Cardiac muscle cell (in vitro differentiated cells and primary cell): ENCODE results near the gene TTC28. TPM values are rescaled to one million over a fixed set of nuclear protein-coding genes. Genes with fewer than 3 reads are reported as not detected.
"Not testable (repeated sequence)": the region's sequence is repeated elsewhere in the genome, so short reads cannot be mapped to it uniquely, and the experiment has no call there.

ENCODE experiments used
- DNase-seq, 2 donors: peaks; one replicate each; pipeline versions ENCODE4 v3.0.0 to v3.0.0-alpha.2; 2010 to 2017; ENCODE audit warnings: low read depth in 1 of 2, low spot score in 1 of 2
- H3K27ac ChIP-seq: fragments of 200-600 bp; sonication (generic); 2 replicates; pipeline ENCODE4 v1.5.1; 2016
- H3K27me3 ChIP-seq: fragments of 200-600 bp; sonication (generic); 2 replicates; pipeline ENCODE4 v1.6.0; 2016; ENCODE audit warnings: control low read depth
- H3K36me3 ChIP-seq: fragments of 200-600 bp; sonication (generic); 2 replicates; pipeline ENCODE4 v1.5.1; 2016; ENCODE audit warnings: control low read depth
- H3K4me1 ChIP-seq: fragments of 200-600 bp; sonication (generic); 2 replicates; pipeline ENCODE4 v1.8.1; 2017; ENCODE audit warnings: low read depth, mild to moderate bottlenecking, mixed run types
- H3K4me3 ChIP-seq: fragments of 200-600 bp; sonication (generic); 2 replicates; pipeline ENCODE4 v1.5.1; 2016; ENCODE audit warnings: mild to moderate bottlenecking
- H3K9me3 ChIP-seq: fragments of 200-600 bp; sonication (generic); 2 replicates; pipeline ENCODE4 v1.5.1; 2017; ENCODE audit warnings: low read depth, mild to moderate bottlenecking, control low read depth
- polyA plus RNA-seq: library from polyadenylated mRNA; unstranded; fragments of >200 nt; fragmentation: Nextera tagmentation; extraction: Ambion mirVana; gene quantifications from 2 replicates; pipeline ENCODE4 v1.2.1, GENCODE V29; 2016
- total RNA-seq: library from RNA; depleted of rRNA; stranded (reverse); fragments of >200 nt; gene quantifications from 2 replicates; pipeline ENCODE4 v1.2.3, GENCODE V29; 2016
- TF ChIP-seq, protein P1 (sequence below): IDR thresholded peaks from 2 replicates; pipeline ENCODE4 v1.5.1; 2012; ENCODE audit warnings: low read depth, mild to moderate bottlenecking, low read length

Gene TTC28
- total and polyA plus RNA-seq, 2 experiments from 2014 or later, result 27.3 to 109 TPM

- no peak for DNase-seq
- H3K36me3 ChIP-seq, result no peaks in the 10 kb centered on the region
- TF ChIP-seq, protein P1, sequence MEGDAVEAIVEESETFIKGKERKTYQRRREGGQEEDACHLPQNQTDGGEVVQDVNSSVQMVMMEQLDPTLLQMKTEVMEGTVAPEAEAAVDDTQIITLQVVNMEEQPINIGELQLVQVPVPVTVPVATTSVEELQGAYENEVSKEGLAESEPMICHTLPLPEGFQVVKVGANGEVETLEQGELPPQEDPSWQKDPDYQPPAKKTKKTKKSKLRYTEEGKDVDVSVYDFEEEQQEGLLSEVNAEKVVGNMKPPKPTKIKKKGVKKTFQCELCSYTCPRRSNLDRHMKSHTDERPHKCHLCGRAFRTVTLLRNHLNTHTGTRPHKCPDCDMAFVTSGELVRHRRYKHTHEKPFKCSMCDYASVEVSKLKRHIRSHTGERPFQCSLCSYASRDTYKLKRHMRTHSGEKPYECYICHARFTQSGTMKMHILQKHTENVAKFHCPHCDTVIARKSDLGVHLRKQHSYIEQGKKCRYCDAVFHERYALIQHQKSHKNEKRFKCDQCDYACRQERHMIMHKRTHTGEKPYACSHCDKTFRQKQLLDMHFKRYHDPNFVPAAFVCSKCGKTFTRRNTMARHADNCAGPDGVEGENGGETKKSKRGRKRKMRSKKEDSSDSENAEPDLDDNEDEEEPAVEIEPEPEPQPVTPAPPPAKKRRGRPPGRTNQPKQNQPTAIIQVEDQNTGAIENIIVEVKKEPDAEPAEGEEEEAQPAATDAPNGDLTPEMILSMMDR, result no peak
- H3K4me1 ChIP-seq, result peaks cover 4% of the 10 kb centered on the region
- no peak overlapping the region for H3K27ac ChIP-seq
- no peaks in the 10 kb centered on the region for H3K27me3 ChIP-seq
- no peaks in the 10 kb centered on the region for H3K9me3 ChIP-seq
- H3K4me3 ChIP-seq, result no peak overlapping the region
These were observed 98.6 kb downstream of the TTC28 start for GRCh38 chr22:28581016-28581415.

DNA sequence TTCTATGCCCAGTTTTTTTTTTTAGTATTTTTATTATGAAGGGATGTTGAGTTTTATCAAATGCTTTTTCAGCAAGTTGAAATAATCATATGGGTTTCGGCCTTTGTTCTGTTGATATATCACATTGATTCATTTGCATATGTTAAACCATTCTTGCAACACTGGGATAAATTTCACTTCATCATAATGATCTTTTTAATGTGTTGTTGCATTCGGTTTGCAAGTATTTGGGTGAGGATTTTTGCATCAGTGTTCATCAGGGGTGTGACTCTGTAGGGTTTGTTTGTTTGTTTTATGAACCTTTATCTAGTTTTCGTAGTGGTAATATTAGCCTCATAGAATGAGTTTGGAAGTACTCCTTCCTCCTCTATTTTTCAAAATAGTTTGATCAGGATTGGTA is 103.5 kb downstream of the TTC28 start:
- no peaks in the 10 kb centered on the region for H3K4me1 ChIP-seq

GRCh38 chr22:28574159-28574788 is 105.4 kb downstream of the TTC28 start:
- Histone ChIP-seq H3K27ac (no peak overlapping the region), H3K4me1 (no peaks in the 10 kb centered on the region), H3K27me3 (no peaks in the 10 kb centered on the region), H3K36me3 (no peaks in the 10 kb centered on the region), H3K9me3 (no peaks in the 10 kb centered on the region), H3K4me3 (no peak overlapping the region)
- DNase-seq, result no peak
- TF ChIP-seq, protein P1, result no peak

More for the DNA sequence above, 103.5 kb downstream of the TTC28 start:
- Histone ChIP-seq H3K4me3 (no peak overlapping the region), H3K27ac (no peak overlapping the region), H3K36me3 (no peaks in the 10 kb centered on the region), H3K27me3 (no peaks in the 10 kb centered on the region), H3K9me3 (no peaks in the 10 kb centered on the region)
- TF ChIP-seq, protein P1, result no peak
- DNase-seq, result no peak

DNA sequence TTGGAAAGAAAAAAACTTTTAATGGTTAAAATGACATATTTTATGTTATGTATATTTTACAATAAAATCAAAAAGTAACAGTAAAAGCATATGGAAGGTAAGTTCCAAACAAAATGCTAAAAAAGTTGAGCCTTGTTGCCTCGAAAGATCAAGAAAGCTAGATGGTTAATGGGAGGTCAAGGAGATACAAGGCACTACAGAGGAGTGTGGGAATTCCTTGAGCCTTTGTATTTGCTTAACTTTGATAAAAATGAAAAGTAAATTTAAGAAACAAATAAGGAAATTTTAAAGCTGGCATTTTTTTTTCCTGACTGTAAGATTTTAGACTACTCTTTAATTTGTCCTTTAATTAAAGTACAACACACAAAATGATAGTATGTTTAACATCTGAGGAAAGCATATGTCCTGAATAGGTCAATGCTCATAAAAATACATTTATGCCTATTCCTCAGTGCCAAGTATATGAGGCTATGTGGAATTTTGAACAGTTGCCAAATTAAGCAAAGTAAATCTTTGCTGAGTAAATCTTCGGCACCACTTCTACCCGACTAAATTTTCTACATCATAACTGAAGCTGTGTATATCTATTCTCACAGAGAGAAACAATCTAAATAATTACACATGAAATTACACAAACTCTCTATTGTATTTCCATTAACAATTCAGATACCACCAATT is 108.8 kb downstream of the TTC28 start:
- TF ChIP-seq, protein P1, result no peak
- peak in 1 of 2 donors; percentile 49 for DNase-seq
- H3K4me1 ChIP-seq, result no peaks in the 10 kb centered on the region
- no peaks in the 10 kb centered on the region for H3K9me3 ChIP-seq
- no peak overlapping the region for H3K4me3 ChIP-seq
- no peaks in the 10 kb centered on the region for H3K27me3 ChIP-seq
- H3K36me3 ChIP-seq, result no peaks in the 10 kb centered on the region
- H3K27ac ChIP-seq, result no peak overlapping the region

GRCh38 chr22:28568974-28569373 is 110.7 kb downstream of the TTC28 start:
- H3K4me3 ChIP-seq, H3K4me1 ChIP-seq, H3K27ac ChIP-seq, H3K36me3 ChIP-seq, H3K9me3 ChIP-seq, H3K27me3 ChIP-seq, DNase-seq: not testable (repeated sequence)

DNA sequence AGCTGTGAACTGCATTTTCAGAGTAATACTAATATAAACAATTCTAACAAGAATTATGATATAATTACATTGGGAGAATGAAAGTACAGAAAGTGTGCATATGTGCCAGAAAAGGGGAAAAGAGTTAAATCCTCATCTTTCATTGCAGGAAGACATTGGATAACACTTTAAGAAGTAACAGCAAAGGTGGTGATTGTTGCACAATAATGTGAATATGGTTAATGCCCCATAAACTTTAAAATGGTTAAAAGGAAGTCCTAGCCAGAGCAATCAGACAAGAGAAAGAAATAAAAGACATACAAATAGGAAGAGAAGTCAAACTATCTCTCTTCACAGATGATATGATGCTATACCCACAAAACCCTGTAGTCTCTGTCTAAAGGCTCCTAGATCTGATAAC is 111.5 kb downstream of the TTC28 start:
- Histone ChIP-seq H3K4me1 (no peaks in the 10 kb centered on the region), H3K27me3 (no peaks in the 10 kb centered on the region)
- DNase-seq, result no peak

DNA sequence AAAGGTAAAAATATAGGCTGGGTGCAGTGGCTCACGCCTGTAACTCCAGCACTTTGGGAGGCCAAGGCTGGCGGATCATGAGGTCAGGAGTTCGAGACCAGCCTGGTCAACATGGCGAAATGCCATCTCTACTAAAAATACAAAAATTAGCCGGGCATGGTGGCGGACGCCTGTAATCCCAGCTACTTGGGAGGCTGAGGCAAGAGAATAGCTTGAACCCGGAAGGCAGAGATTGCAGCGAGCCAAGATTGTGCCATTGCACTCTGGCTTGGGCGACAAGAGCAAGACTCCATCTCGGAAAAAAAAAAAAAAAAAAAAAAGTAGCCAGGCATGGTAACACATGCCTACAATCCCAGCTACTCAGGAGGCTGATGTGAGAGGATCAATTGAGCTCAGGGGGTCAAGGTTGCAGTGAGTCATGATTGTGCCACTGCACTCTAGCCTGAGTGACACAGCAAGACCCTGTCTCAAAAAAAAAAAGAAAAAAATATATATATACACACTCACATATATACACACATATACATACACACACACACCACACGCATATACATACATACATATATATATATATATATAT is 112.6 kb downstream of the TTC28 start:
- not testable (repeated sequence) for H3K27ac ChIP-seq, H3K36me3 ChIP-seq, H3K9me3 ChIP-seq, H3K27me3 ChIP-seq, H3K4me1 ChIP-seq, H3K4me3 ChIP-seq, DNase-seq

More for the DNA sequence above, 111.5 kb downstream of the TTC28 start:
- H3K36me3 ChIP-seq, result no peaks in the 10 kb centered on the region
- no peak overlapping the region for H3K27ac ChIP-seq
- no peaks in the 10 kb centered on the region for H3K9me3 ChIP-seq
- H3K4me3 ChIP-seq, result no peak overlapping the region
- TF ChIP-seq, protein P1, result no peak
